ENCODE results near the gene ATOSB. TPM values are rescaled to one million over a fixed set of nuclear protein-coding genes. Genes with fewer than 3 reads are reported as not detected.
A peak's percentile ranks its signal among the peaks of the same experiment; 100 is the strongest.

ATOSB gene
- polyA plus RNA-seq, 1 donor (not counting 4 experiments of a cell fraction or from before 2014, with no cell fraction given) = 32.7 TPM

- Histone ChIP-seq H3K27ac (ENCODE audit: control insufficient read depth, insufficient read depth, low read length) (peak overlapping the region; percentile 84), H3K9me3 (ENCODE audit: control insufficient read depth, low read depth, low read length) (no peaks in the 10 kb centered on the region), H4K20me1 (ENCODE audit: control insufficient read depth, extremely low read depth, insufficient read depth, low read length) (peaks cover 13% of the 10 kb centered on the region), H3K4me3 (ENCODE audit: control insufficient read depth in 2 of 3, extremely low read depth in 1 of 3, insufficient read depth in 2 of 3, low read depth in 1 of 3, low read length in 3 of 3) (peak overlapping the region; percentile 64 to 84 (median 82)), H3K36me3 (ENCODE audit: control insufficient read depth in 2 of 2, extremely low read depth in 1 of 2, insufficient read depth in 2 of 2, low read length in 2 of 2) (peaks cover 0 to 4% of the 10 kb centered on the region in 2 experiments), H3K27me3 (ENCODE audit: control insufficient read depth, extremely low read depth, insufficient read depth, low read length) (no peaks in the 10 kb centered on the region), H3K9ac (ENCODE audit: control insufficient read depth, extremely low read depth, insufficient read depth, low read length) (peak overlapping the region; percentile 67), H3K4me1 (ENCODE audit: control insufficient read depth, extremely low read depth, insufficient read depth, low read length) (peaks cover 43% of the 10 kb centered on the region), H3K9me1 (ENCODE audit: control insufficient read depth, extremely low read depth, insufficient read depth, low read length) (no peaks in the 10 kb centered on the region), H2AFZ (ENCODE audit: control insufficient read depth, low read length) (peak overlapping the region; percentile 5), H3K4me2 (ENCODE audit: control insufficient read depth, extremely low read depth, insufficient read depth, low read depth, low read length) (peak overlapping the region; percentile 70), H3K79me2 (ENCODE audit: control insufficient read depth, insufficient read depth, low read length) (peaks cover 39% of the 10 kb centered on the region)
- FAIRE-seq (peak; percentile 97), DNase-seq (ENCODE audit: low read depth, low spot score) (peak; percentile 85)
- no peak for TF ChIP-seq CTCF (optimal IDR thresholded peaks at IDR 0.05 in 1 of 3, IDR thresholded peaks at IDR 0.05 in 1 of 3, conservative IDR thresholded peaks at IDR 0.05 in 1 of 3; ENCODE audit: extremely low read depth in 1 of 3, insufficient read depth in 2 of 3, low read length in 3 of 3)
- no peak for TF ChIP-seq EZH2 (IDR thresholded peaks at IDR 0.05; ENCODE audit: low read length)
- dilution Hi-C loops (cut with MboI; ENCODE audit: extremely low pct_ligation_motif_present, low sequenced_read_pairs) = no loop called here
Measured at GRCh38 chr9:35114113-35114839, 1.4 kb downstream of the ATOSB start.

GRCh38 chr9:35112257-35113020 is 3.2 kb downstream of the ATOSB start:
- TF ChIP-seq CTCF (optimal IDR thresholded peaks at IDR 0.05 in 1 of 3, IDR thresholded peaks at IDR 0.05 in 1 of 3, conservative IDR thresholded peaks at IDR 0.05 in 1 of 3; ENCODE audit: extremely low read depth in 1 of 3, insufficient read depth in 2 of 3, low read length in 3 of 3) = no peak
- no peak for TF ChIP-seq EZH2 (IDR thresholded peaks at IDR 0.05; ENCODE audit: low read length)
- dilution Hi-C loops (cut with MboI; ENCODE audit: extremely low pct_ligation_motif_present, low sequenced_read_pairs) = no loop called here
- H3K4me2 ChIP-seq (ENCODE audit: control insufficient read depth, extremely low read depth, insufficient read depth, low read depth, low read length) = peak overlapping the region; percentile 91
- no peak overlapping the region for H2AFZ ChIP-seq (ENCODE audit: control insufficient read depth, low read length)
- peaks cover 48% of the 10 kb centered on the region for H3K79me2 ChIP-seq (ENCODE audit: control insufficient read depth, insufficient read depth, low read length)
- FAIRE-seq = no peak
- no peaks in the 10 kb centered on the region for H3K9me1 ChIP-seq (ENCODE audit: control insufficient read depth, extremely low read depth, insufficient read depth, low read length)
- peak overlapping the region; percentile 65 for H3K9ac ChIP-seq (ENCODE audit: control insufficient read depth, extremely low read depth, insufficient read depth, low read length)
- no peaks in the 10 kb centered on the region for H3K9me3 ChIP-seq (ENCODE audit: control insufficient read depth, low read depth, low read length)
- H3K4me3 ChIP-seq (ENCODE audit: control insufficient read depth in 2 of 3, extremely low read depth in 1 of 3, insufficient read depth in 2 of 3, low read depth in 1 of 3, low read length in 3 of 3) = peak overlapping the region; percentile 32 to 70 (median 64)
- no peak for DNase-seq (ENCODE audit: low read depth, low spot score)
- H4K20me1 ChIP-seq (ENCODE audit: control insufficient read depth, extremely low read depth, insufficient read depth, low read length) = peaks cover 13% of the 10 kb centered on the region
- H3K27me3 ChIP-seq (ENCODE audit: control insufficient read depth, extremely low read depth, insufficient read depth, low read length) = no peaks in the 10 kb centered on the region
- peaks cover 11 to 14% of the 10 kb centered on the region in 2 experiments for H3K36me3 ChIP-seq (ENCODE audit: control insufficient read depth in 2 of 2, extremely low read depth in 1 of 2, insufficient read depth in 2 of 2, low read length in 2 of 2)
- peak overlapping the region; percentile 83 for H3K27ac ChIP-seq (ENCODE audit: control insufficient read depth, insufficient read depth, low read length)
- H3K4me1 ChIP-seq (ENCODE audit: control insufficient read depth, extremely low read depth, insufficient read depth, low read length) = peaks cover 43% of the 10 kb centered on the region

Measured in keratinocyte (primary cell).